DMS153 treated with DMSO at 0.1 percent for 48 hours (cell line): ENCODE data around the gene GSTM1.
"Not testable (repeated sequence)": the region's sequence is repeated elsewhere in the genome, so short reads cannot be mapped to it uniquely, and the experiment has no call there.

Source experiments
- DNase-seq: peaks from one replicate; lab custom pipeline; 2025; ENCODE audit not compliant: unreplicated experiment; lab: John Stamatoyannopoulos, UW

The GSTM1 gene

DNA sequence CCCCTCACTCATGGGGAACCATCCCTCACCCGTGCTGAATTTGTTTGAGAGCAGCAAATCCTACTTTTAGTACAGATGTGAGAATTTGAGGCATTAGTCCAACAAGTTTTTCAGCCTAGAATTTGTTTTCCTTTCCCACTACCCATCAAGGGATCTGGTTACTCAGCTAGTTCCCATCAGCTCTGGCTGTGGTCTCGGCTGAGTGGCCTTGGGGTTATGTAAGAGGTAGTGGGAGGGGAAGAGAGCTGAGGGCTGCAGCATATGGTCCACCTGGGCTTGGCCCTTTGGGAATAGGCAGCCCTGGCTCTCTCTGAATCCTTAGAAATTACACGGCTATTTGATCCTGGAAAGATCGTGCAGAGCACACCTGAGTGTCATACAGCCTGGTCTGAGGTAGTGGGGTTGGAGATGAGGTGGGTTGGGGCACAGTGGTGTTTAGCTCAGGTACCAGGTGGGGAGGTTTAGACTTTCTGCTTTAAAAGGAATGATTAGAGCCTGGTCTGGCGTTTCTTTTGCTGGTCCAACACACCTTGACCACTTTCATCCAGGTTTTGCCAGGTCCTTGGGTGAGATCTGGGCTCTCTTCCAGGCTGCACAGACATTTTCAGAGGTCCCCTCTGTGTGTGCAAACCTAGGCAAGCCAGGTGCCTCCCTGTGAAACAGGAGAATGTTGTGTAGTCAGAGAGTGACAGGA is 27.5 kb upstream of the GSTM1 start:
- no peak for DNase-seq

DNA sequence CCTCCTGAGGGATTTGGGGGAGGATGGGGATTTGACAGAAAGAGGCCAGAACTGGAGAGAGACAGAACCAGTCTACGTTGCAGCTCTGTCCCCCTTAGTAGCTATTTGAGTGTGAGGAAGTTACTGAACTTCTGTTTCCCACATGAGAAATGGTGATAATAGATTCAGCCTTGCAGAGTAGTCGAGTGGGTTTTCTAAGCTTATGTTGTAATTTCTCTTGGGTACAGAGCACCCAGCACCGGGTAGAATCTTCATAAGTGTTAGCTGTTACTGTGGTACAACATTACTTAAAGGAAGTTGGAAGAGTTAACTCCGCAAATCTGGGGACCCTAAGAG is 27.0 kb upstream of the GSTM1 start:
- not testable (repeated sequence) for DNase-seq

DNA sequence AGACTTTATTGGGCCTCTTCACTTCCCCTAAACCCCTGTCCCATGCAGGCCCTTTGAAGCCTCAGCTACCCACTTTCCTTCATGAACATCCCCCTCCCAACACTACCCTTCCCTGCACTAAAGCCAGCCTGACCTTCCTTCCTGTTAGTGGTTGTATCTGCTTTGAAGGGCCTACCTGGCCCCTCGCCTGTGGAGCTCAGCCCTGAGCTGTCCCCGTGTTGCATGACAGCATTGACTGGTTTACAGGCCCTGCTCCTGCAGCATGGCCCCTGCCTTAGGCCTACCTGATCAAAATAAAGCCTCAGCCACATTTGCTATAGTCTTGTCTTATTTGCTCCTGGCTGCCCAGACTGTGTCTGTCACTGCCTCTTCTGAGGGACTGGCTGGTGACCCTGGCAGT is 26.2 kb upstream of the GSTM1 start:
- no peak for DNase-seq

DNA sequence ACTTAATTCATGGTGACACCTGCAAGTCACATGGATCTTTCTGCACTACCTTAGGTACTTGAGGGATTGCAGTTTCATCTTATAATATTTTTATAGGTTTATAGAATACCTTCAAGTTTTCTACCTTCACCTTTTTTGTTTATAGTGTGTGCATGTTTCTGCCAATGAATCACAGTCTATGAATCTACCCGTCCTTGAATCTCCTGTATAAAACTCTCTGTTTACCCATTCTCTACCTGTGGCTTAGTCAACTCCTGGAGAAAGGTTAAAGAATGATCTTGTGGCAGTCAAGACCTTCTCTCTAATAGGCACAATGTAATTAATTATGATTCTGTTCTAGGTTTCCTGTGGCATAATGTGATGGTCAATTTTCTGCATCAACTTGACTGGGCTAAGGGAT is 22.9 kb upstream of the GSTM1 start:
- no peak for DNase-seq

DNA sequence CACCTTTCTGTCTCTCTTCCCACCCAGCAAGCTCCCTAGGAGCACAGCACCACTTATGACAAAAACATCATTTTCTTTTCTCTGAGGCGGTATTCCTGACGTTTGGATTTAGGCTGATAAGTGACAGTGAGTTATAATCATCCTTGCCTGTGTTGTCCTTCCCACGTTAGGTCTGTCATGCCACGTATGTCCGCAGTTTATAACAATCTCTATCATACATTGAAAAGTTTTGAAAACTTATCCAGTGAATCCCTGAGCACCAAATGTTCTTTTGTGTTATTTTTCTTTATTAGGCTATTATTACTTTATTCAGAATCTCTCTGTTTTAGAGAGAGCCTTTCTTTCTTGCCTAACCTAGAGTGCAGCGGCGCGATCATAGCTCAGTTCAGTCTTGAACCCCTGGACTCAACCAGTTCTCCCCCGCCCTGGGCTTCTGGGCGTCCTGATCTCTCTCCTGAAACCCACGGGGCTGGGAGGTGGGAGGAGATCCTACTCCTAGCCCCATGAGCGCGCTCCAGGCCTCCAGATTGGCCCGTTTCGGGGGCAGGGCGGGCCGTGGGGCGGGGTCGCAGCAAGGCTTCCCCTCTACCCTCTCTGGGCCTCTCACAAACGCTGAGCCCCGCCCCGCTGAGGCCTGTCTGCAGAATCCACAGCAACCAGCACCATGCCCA is 20.0 kb upstream of the GSTM1 start, which contains the start of gene GSTM2:
TSS of gene GSTM2 (plus strand) at position 606 of the 671 bp plus-strand sequence. CDS start at position 665, 59 bp downstream.
- no peak for DNase-seq

DNA sequence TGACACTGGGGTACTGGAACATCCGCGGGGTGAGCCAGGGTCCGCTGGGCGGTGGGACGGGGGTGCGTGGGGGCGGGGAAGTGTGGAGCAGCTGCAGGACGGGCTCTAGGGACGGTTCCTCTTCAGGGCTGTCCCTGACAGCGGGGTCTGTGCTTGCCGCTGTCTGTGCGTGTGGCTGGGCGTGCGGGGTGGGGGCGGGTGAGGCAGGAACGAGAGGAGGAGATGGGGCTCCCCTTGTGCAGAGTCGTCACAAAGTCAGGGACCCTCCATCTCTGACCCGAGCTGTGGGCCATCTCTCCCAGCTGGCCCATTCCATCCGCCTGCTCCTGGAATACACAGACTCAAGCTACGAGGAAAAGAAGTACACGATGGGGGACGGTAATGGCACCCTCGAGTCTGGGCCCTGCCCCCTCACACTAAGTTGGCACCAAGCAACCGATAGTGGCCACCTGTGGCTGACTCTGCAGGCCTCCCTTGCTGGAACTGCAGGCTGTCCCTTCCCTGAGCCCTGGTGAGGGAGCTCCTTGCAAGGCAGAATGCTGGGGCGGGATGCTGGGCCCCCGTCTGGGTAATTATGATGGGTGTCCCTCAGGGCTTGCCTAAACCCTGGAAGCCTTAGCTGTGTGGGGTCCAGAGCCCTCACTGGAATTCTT is 19.4 kb upstream of the GSTM1 start:
- DNase-seq = no peak

DNA sequence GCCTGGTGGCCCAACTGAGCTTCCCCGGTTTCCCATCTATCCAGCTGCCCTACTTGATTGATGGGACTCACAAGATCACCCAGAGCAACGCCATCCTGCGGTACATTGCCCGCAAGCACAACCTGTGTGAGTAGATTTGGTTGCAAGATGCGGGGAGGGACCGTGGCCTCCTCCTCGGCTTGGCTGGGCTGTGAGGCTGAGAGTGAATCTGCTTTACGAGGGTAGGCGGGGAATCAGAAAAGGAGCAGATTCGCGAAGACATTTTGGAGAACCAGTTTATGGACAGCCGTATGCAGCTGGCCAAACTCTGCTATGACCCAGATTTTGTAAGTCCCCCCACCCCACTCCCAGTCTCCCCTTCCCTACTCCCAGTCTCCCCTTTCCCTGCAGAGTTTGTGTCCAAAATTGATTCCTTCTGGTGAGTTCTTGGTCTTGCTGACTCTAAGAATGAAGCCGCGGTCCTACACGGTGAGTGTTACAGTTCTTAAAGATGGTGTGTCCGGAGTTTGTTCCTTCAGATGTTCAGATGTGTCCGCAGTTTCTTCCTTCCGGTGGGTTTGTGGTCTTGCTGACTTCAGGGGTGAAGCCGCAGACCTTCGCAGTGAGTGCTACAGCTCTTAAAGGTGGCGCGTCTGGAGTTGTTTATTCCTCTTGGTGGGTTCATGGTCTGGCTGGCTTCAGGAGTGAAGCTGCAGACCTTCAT is 18.2 kb upstream of the GSTM1 start:
- no peak for DNase-seq

DNA sequence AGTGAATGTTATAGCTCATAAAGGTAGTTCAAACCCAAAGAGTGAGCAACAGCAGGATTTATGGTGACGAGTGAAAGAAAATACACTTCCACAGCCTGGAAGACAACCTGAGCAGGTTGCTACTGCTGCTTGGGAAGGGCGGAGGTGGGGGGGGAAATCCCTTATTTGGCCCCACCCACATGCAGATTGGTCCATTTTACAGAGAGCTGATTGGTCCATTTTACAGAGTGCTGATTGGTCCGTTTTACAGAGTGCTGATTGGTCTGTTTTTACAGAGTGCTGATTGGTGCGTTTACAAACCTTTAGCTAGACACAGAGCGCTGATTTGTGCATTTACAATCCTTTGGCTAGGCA is 17.7 kb upstream of the GSTM1 start:
- DNase-seq = not testable (repeated sequence)

DNA sequence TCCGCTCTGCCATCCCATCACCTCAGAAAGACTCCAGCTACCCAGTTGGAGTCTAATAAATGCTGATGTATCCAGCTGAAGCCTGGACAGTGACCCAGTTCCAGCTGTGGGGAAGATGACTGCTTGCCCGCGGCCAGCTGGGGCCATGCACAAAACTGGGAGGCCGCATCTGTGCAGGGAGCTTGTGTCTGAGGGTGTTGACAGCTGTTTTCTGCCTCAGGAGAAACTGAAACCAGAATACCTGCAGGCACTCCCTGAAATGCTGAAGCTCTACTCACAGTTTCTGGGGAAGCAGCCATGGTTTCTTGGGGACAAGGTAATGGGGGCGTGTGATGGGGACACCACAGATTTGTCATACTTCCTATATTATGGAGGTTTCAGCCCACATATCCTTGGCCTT is 16.6 kb upstream of the GSTM1 start:
- no peak for DNase-seq

DNA sequence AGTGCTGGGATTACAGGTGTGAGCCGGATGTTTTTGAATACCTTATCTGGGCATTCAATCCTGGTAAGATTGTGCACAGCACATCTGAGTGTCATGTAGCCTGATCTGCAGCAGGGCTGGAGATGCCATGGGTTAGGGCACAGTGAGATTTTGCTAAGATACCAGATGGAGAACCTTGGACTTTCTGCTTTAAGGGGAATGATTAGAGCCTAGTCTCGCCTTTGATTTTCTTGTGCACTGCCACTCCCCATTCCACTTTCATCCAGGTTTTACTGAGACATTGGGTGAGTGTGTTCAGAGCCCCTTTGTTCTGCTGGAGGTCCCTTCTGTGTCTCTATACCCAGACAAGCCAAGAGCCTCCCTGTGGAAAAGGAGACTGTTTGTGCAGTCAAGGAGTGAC is 13.8 kb upstream of the GSTM1 start:
- not testable (repeated sequence) for DNase-seq

DNA sequence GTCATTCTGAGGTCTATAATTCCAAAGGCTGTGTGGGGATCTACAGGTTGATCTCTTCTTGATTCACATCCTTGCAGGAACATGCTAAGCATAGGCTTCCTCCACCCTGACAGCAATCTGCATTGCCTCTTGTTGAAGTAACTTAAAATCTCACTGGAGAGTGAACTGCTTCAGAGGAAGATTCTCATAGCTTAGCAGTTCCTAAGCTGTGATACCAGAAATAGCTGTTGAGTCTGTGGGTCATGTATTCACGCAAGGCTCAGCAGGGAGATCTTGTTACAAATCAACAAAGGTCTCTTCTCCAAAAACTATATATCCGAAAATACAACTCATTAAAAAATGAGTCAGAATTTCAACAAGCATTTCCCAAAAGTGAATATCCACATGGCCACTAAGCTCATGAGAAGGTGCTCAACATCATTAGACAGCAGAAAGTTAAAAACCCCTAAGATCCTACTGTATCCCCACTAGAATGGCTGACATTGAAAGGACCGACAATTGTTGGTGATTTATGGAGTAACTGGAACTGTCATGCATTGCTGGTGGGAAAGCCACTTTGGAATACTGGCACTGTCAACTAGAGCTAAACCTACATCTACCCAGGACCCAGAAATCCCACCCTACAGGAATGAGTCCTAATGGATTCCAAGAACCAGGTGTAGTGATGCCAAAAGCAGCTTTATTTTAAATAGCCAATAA is 10.8 kb upstream of the GSTM1 start:
- DNase-seq = not testable (repeated sequence)

DNA sequence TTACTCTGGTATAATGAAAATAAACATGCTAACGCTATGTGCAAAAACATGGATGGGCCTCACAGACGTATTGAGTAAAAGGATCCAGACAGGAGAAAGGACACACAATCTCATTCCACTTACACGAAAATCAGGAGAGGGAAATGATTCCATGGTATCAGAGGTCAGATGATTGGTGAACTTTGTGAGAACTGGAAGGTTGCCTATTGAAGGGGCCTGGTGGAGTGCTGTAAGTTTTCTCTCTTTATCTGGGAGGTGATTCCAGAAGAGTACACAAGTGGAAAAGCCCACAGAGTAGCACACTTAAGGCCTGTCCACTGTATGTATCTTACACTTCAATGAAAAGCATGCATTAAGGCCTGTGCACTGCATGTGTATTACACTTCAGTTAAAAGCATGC is 10.2 kb upstream of the GSTM1 start:
- no peak for DNase-seq

DNA sequence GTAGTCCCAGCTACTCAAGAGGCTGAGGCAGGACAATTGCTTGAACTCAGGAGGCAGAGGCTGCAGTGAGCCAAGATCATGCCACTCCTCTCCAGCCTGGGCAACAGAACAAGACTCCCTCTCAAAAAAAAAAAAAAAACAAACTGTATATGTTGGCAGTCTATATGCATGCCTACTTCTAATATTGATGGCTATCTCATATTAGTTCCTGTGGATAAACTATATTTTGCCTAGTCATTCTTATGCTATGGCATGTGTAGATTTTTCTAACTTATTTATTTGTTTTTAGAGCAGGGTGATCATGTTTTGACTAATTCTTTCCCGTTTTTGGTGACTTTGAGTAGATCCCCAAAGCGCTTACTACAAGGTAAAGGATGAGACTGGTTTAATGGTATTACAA is 9.0 kb upstream of the GSTM1 start:
- DNase-seq = not testable (repeated sequence)

DNA sequence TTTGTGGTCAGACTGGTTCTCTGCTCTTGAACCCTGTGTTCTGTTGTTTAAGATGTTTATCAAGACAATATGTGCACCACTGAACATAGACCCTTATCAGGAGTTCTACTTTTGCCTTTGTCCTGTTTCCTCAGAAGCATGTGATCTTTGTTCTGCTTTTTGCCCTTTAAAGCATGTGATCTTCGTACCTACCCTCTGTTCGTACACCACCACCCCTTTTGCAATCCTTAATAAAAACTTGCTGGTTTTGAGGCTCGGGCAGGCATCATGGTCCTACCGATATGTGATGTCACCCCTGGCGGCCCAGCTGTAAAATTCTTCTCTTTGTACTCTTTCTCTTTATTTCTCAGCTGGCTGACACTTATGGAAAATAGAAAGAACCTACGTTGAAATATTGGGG is 2.8 kb upstream of the GSTM1 start:
- not testable (repeated sequence) for DNase-seq

DNA sequence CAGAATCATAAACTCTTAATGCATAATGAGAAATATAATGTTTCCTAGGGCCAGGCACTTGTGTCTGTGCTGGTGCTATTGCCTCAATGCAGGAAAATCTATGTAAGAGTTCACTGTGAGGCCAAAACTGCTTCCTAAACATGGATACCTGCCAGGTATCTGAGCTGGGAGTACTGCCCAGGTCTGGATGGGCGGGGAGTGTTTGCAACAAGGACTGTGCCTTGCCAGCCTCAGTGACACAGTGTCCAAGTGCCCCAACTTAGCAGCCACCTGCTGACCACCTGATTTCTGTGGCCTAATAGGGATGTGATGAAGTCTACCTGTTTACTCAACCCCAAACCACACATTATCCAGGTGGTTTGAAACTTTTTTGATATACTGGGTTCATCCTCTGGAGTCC is 2.2 kb upstream of the GSTM1 start:
- not testable (repeated sequence) for DNase-seq

DNA sequence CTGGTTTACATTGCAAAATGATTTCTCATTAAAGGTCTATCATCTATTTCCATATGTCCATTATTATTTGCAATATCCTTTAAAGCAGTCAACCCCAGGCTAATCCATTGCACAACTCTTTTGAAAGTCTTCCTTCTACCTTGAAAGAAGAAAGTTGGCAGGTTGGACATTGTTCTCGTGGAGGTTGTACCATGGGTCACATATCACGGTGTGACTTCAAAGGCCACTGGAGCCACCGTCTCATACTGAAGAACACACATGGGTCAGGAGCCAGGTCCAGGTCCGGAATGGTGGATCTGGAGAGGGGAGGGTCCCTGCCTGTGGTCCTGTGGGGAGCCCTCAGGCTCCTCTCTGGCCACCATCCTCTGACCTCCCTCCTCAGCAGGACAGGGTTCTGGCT is 1.7 kb upstream of the GSTM1 start:
- not testable (repeated sequence) for DNase-seq

DNA sequence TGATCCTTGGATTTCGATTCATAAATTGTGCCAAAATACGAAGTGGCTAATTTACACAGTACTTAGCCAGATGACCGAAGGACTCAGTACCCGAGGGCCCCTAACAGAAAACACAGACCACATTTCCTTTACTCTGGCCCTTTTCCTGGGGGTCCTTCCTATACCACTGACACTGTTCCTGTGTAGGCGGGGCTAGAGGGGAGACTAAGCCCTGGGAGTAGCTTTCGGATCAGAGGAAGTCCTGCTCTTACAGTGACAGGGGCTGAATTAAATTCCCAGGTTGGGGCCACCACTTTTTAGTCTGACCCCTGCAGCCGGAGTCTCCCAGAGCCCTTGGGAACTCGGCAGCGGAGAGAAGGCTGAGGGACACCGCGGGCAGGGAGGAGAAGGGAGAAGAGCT is 508 bp upstream of the GSTM1 start:
- DNase-seq = not testable (repeated sequence)

DNA sequence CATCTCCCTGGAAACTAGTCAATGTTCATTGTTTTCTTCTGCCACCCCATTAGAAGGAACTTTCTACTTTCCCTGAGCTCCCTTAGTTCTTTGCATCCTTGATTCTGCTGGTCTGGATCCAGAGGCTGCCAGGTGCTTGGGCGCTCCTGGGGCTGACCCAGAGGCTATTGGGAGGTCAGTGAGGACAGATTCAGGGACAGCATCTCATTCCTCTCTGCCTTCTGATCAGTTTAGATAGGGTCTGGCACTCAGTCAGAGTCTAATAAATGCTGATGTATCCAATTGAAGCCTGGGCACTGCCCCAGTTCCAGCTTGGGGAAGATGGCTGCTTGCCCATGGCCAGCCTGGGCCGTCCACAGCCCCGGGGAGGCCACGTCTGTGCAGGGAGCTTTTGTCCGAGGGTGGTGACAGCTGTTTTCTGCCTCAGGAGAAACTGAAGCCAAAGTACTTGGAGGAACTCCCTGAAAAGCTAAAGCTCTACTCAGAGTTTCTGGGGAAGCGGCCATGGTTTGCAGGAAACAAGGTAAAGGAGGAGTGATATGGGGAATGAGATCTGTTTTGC is 2.3 kb downstream of the GSTM1 start:
- no peak for DNase-seq

DNA sequence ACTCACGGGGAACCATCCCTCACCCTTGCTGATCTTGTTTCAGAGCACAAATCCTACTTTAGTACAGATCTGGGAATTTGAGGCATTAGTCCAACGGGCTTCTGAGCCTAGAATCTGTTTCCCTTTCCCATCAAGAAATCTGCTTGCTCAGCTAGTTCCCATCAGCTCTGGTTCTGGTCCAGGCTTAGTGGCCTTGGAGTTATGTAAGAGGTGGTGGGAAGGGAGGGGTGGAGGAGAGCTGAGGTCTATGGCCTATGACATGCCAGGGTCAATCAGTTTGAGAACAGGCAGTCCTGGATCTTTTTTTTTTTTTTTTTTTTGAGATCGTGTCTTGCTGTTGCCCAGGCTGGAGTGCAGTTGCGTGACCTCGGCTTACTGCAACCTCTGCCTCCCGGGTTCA is 4.1 kb downstream of the GSTM1 start:
- no peak for DNase-seq

DNA sequence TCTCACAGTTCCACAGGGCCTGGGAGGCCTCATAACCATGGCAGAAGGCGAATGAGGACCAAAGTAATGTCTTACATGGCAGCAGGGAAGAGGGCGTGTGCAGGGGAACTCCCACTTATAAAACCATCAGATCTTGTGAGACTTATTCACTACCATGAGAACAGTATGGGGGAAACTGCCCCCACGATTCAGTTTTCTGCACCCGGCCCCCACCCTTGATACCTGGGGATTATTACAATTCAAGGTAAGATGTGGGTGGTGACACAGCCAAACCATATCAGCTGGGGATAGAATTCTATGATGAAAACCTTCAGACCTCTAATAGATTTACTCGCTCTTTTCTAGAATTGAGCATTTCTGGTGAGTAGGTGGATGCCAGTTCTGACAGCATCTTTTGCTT is 6.8 kb downstream of the GSTM1 start:
- DNase-seq = not testable (repeated sequence)

DNA sequence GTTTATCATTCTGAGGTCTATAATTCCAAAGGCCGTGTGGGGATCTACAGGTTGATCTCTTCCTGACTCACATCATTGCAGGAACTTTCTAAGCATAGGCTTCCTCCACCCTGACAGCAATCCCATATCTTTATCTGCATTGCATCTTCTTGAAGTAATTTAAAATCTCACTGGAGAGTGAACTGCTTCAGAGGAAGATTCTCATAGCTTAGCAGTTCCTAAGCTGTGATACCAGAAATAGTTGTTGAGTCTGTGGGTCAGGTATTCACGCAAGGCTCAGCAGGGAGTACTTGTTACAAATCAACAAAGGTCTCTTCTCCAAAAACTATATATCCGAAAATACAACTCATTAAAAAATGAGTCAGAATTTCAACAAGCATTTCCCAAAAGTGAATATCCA is 7.5 kb downstream of the GSTM1 start:
- not testable (repeated sequence) for DNase-seq
